ENCODE measurements around the gene SPTLC2.
A peak's percentile ranks its signal among the peaks of the same experiment; 100 is the strongest.

The SPTLC2 gene

GRCh38 chr14:77503138-77503537 is 113.3 kb downstream of the SPTLC2 start:
- DNase-seq (ENCODE audit: low spot score), result no peak

- no peak for DNase-seq (ENCODE audit: low spot score)
These were observed 114.2 kb downstream of the SPTLC2 start for GRCh38 chr14:77502109-77502782.

GRCh38 chr14:77498984-77499527 is 117.4 kb downstream of the SPTLC2 start:
- DNase-seq (ENCODE audit: low spot score), result no peak

- DNase-seq (ENCODE audit: low spot score), result peak; percentile 74
These were observed 118.1 kb downstream of the SPTLC2 start, which contains the start of gene ISM2 for GRCh38 chr14:77498120-77498979. Gene ISM2, minus strand, starts transcription at chr14:77498816. Its CDS starts 23 bp downstream, at chr14:77498793.

GRCh38 chr14:77495334-77495733 is 121.1 kb downstream of the SPTLC2 start:
- no peak for DNase-seq (ENCODE audit: low spot score)

GRCh38 chr14:77491056-77491455 is 125.4 kb downstream of the SPTLC2 start:
- DNase-seq (ENCODE audit: low spot score), result no peak

GRCh38 chr14:77490347-77490986 is 126.0 kb downstream of the SPTLC2 start:
- DNase-seq (ENCODE audit: low spot score), result no peak

GRCh38 chr14:77489041-77489440 is 127.4 kb downstream of the SPTLC2 start:
- no peak for DNase-seq (ENCODE audit: low spot score)

- no peak for DNase-seq (ENCODE audit: low spot score)
These were observed 127.9 kb downstream of the SPTLC2 start for GRCh38 chr14:77488558-77488957.

- peak; percentile 81 for DNase-seq (ENCODE audit: low spot score)
These were observed 130.3 kb downstream of the SPTLC2 start for GRCh38 chr14:77485901-77486678.

- DNase-seq (ENCODE audit: low spot score), result no peak
These were observed 131.2 kb downstream of the SPTLC2 start for GRCh38 chr14:77485256-77485655.

- no peak for DNase-seq (ENCODE audit: low spot score)
These were observed 134.0 kb downstream of the SPTLC2 start for GRCh38 chr14:77482422-77482821.

- no peak for DNase-seq (ENCODE audit: low spot score)
These were observed 137.6 kb downstream of the SPTLC2 start for GRCh38 chr14:77478796-77479195.

- DNase-seq (ENCODE audit: low spot score), result no peak
These were observed 138.4 kb downstream of the SPTLC2 start for GRCh38 chr14:77478029-77478428.

GRCh38 chr14:77475432-77476115 is 140.9 kb downstream of the SPTLC2 start:
- no peak for DNase-seq (ENCODE audit: low spot score)

- DNase-seq (ENCODE audit: low spot score), result no peak
These were observed 141.8 kb downstream of the SPTLC2 start for GRCh38 chr14:77474479-77475177.

- DNase-seq (ENCODE audit: low spot score), result no peak
These were observed 142.5 kb downstream of the SPTLC2 start for GRCh38 chr14:77473921-77474320.

GRCh38 chr14:77470224-77470870 is 146.1 kb downstream of the SPTLC2 start:
- DNase-seq (ENCODE audit: low spot score), result no peak

- no peak for DNase-seq (ENCODE audit: low spot score)
These were observed 146.9 kb downstream of the SPTLC2 start for GRCh38 chr14:77469539-77469938.

- DNase-seq (ENCODE audit: low spot score), result no peak
These were observed 147.4 kb downstream of the SPTLC2 start for GRCh38 chr14:77469067-77469505.

All from hepatic stellate cell (primary cell).